Measurements from ENCODE around the gene HUS1.
"Not testable (repeated sequence)": the region's sequence is repeated elsewhere in the genome, so short reads cannot be mapped to it uniquely, and the experiment has no call there.

The HUS1 gene

GRCh38 chr7:47916514-47916913, 62.9 kb downstream of the HUS1 start:
- not testable (repeated sequence) for DNase-seq

- DNase-seq: no peak
Measured at GRCh38 chr7:47915616-47915976, 63.8 kb downstream of the HUS1 start.

- no peak for DNase-seq
Measured at GRCh38 chr7:47914717-47915615, 64.4 kb downstream of the HUS1 start.

Measured in midbrain (tissue), 1 donor.